22Rv1 (cell line): Measurements from ENCODE around the gene GABBR2.

Experiments used
- H3K27ac ChIP-seq: fragments of 450-650 bp; 2 replicates; pipeline ENCODE4 v1.5.1; 2017
- CTCF ChIP-seq: fragments of 450-650 bp; IDR thresholded peaks from 2 replicates; pipeline ENCODE4 v1.5.1; 2017; ENCODE audit warnings: mild to moderate bottlenecking
- ZFX ChIP-seq: fragments of 450-650 bp; IDR thresholded peaks from 2 replicates; pipeline ENCODE4 v1.6.1; 2017; ENCODE audit warnings: antibody characterized with exemption, borderline replicate concordance

The GABBR2 gene

GRCh38 chr9:98642661-98643312 is 65.9 kb downstream of the GABBR2 start:
- TF ChIP-seq CTCF: peak; percentile 22
- TF ChIP-seq ZFX: no peak

GRCh38 chr9:98641695-98642094 is 67.0 kb downstream of the GABBR2 start:
- TF ChIP-seq CTCF: no peak
- TF ChIP-seq ZFX: no peak
- H3K27ac ChIP-seq: no peak overlapping the region

More at GRCh38 chr9:98642661-98643312, 65.9 kb downstream of the GABBR2 start:
- H3K27ac ChIP-seq: no peak overlapping the region

GRCh38 chr9:98640394-98640793 is 68.3 kb downstream of the GABBR2 start:
- H3K27ac ChIP-seq: no peak overlapping the region
- TF ChIP-seq ZFX (no peak), CTCF (no peak)

GRCh38 chr9:98639133-98639532 is 69.6 kb downstream of the GABBR2 start:
- no peak for TF ChIP-seq ZFX
- no peak for TF ChIP-seq CTCF

GRCh38 chr9:98637381-98637780 is 71.4 kb downstream of the GABBR2 start:
- no peak overlapping the region for H3K27ac ChIP-seq
- TF ChIP-seq ZFX: no peak
- TF ChIP-seq CTCF: no peak

More at GRCh38 chr9:98639133-98639532, 69.6 kb downstream of the GABBR2 start:
- no peak overlapping the region for H3K27ac ChIP-seq

GRCh38 chr9:98635374-98635773 is 73.4 kb downstream of the GABBR2 start:
- no peak overlapping the region for H3K27ac ChIP-seq
- TF ChIP-seq ZFX: no peak

- H3K27ac ChIP-seq: no peak overlapping the region
- TF ChIP-seq ZFX: no peak
- TF ChIP-seq CTCF: no peak
Observed at GRCh38 chr9:98634685-98635336, 73.9 kb downstream of the GABBR2 start.

GRCh38 chr9:98632839-98633238 is 75.9 kb downstream of the GABBR2 start:
- no peak overlapping the region for H3K27ac ChIP-seq
- TF ChIP-seq CTCF (no peak), ZFX (no peak)
